Measurements from ENCODE around the gene DEFB123.

GRCh38 chr20:31430568-31431115 lies 9.8 kb upstream of the DEFB123 start:
- TF ChIP-seq CTCF (IDR thresholded peaks at IDR 0.05): no peak
- no peak for TF ChIP-seq POLR2A (IDR thresholded peaks at IDR 0.05; ENCODE audit: low read depth)

Measured in esophagus muscularis mucosa (tissue), 3 donors.